HG02885 (cell line): ENCODE data around the gene LRPPRC.

Experiments used
- ATAC-seq: cut with Tn5 transposase; IDR thresholded peaks from one replicate; pipeline ENCODE4 v1.9.1; 2021; ENCODE audit warnings: mild to moderate bottlenecking; ENCODE audit not compliant: unreplicated experiment, poor library complexity

Gene LRPPRC

DNA sequence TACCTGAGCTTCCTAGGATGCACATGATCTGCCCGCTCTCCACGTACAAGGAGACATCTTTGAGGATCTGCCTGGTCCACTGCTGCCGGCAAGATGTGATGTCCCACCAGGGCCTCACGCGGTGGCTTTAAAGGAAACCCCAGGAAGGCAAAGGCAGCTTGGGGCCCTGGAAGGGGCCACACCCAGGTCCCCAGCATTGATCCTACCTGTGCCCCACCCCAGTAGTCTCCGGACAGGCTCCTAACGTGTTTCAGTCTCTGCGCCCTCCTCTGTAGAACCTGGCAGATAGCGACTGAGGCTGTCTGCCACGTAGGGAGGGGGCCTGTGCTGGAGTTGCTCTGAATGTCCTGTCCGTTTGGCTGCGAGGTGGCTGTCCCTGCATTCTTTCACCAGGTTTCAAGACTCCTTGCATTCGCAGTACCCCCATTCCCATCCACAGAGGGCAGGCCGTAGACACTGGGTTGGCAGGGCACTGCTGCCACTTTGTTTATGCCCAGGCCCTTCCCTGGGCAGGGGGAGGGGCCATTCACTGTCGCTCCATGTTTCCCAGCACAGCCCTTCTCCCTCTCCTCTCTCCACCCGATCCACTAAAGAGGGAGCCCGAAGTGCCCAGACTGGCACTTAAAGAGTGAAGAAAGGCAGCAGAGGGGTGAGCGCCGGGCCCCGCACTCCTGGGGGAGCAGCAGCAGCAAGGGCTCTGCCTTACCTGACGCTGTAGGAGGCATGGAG lies 157.8 kb downstream of the LRPPRC start:
- no peak for ATAC-seq

DNA sequence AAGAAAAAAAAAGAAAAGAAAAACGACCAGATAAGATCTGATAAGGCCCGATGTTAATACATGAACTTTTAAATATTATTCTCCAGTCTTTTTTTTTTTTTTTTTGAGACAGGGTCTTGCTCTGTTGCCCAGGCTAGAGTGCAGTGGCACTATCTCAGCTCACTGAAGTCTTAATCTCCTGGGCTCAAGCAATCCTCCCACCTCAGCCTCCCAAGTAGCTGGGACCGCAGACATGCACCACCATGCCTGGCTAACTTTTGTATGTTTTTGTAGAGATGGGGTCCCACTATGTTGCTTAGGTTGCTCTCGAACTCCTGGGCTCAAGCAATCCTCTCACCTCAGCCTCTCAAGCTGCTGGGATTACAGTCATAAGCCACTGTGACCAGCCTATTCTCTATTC lies 158.8 kb downstream of the LRPPRC start:
- no peak for ATAC-seq
